SK-N-SH (cell line): ENCODE data around the gene GSG1L. TPM values are rescaled to one million over a fixed set of nuclear protein-coding genes. Genes with fewer than 3 reads are reported as not detected.

ENCODE experiments used
- CTCF ChIA-PET: fragments of 300-600, 350-600 bp; formaldehyde crosslinking; extraction: SDS; loops from one replicate; lab custom pipeline; 2021; lab: Yijun Ruan, JAX
- POLR2A ChIA-PET: fragments of 350-600 bp; sonication (Branson Sonifier 250); formaldehyde crosslinking; extraction: SDS; loops from one replicate; lab custom pipeline; 2020; ENCODE audit warnings: antibody characterized with exemption, inconsistent platforms; lab: Yijun Ruan, JAX
- DNase-seq: peaks from one replicate; pipeline ENCODE4 v3.0.0; 2012
- H2AFZ ChIP-seq: fragments of 200-600 bp; sonication (generic); 2 replicates; pipeline ENCODE4 v1.8.1; 2016; ENCODE audit warnings: antibody characterized with exemption, mild to moderate bottlenecking, low read depth
- H3F3A ChIP-seq: fragments of 200-600 bp; sonication (generic); replicated peaks from 2 replicates; pipeline ENCODE3; 2016; ENCODE audit warnings: antibody characterized with exemption, mild to moderate bottlenecking; ENCODE audit not compliant: insufficient read depth
- H3K27ac ChIP-seq, 2 experiments: fragments of 200-500 bp in 1 of 2; fragments of 200-600 bp in 1 of 2; sonication (Bioruptor generic) in 1 of 2; sonication (generic), shearing (Covaris generic) in 1 of 2; 2 replicates each; pipeline versions ENCODE4 v1.5.1 to v1.6.1; 2014 to 2016; ENCODE audit warnings: low read depth in 2 of 2, inconsistent platforms in 1 of 2, low read length in 1 of 2, mild to moderate bottlenecking in 1 of 2, mixed read lengths in 1 of 2
- H3K27me3 ChIP-seq: fragments of 200-600 bp; sonication (generic), shearing (Covaris generic); 2 replicates; pipeline ENCODE4 v1.6.1; 2016; ENCODE audit warnings: mixed run types; ENCODE audit not compliant: insufficient read depth
- H3K36me3 ChIP-seq, 2 experiments: fragments of 200-500 bp in 1 of 2; fragments of 200-600 bp in 1 of 2; sonication (Bioruptor generic) in 1 of 2; sonication (generic) in 1 of 2; replicated peaks in 1 of 2; 2 replicates each; pipeline versions ENCODE3 to v1.5.1; 2014 to 2016; ENCODE audit warnings: low read length in 1 of 2, mild to moderate bottlenecking in 1 of 2; ENCODE audit not compliant: insufficient read depth in 2 of 2, control insufficient read depth in 1 of 2
- H3K4me1 ChIP-seq, 2 experiments: fragments of 200-500 bp in 1 of 2; fragments of 200-600 bp in 1 of 2; sonication (Bioruptor generic) in 1 of 2; sonication (generic), shearing (Covaris generic) in 1 of 2; 2 replicates each; pipeline versions ENCODE4 v1.5.1 to v1.6.1; 2014 to 2016; ENCODE audit warnings: low read depth in 1 of 2, low read length in 1 of 2, mixed run types in 1 of 2; ENCODE audit not compliant: insufficient read depth in 2 of 2, control insufficient read depth in 1 of 2
- H3K4me2 ChIP-seq: fragments of 200-600 bp; sonication (generic), shearing (Covaris generic); 2 replicates; pipeline ENCODE4 v1.6.1; 2017; ENCODE audit warnings: mixed run types
- H3K4me3 ChIP-seq, 2 experiments: fragments of 200-500 bp in 1 of 2; fragments of 200-600 bp in 1 of 2; sonication (Bioruptor generic) in 1 of 2; sonication (generic), shearing (Covaris generic) in 1 of 2; 2 replicates each; pipeline versions ENCODE4 v1.5.1 to v1.8.1; 2014 to 2016; ENCODE audit warnings: low read depth in 2 of 2, inconsistent platforms in 1 of 2, low read length in 1 of 2, mild to moderate bottlenecking in 1 of 2, mixed read lengths in 1 of 2, moderate library complexity in 1 of 2
- H3K79me2 ChIP-seq: fragments of 200-600 bp; sonication (generic); 2 replicates; pipeline ENCODE4 v1.8.1; 2017; ENCODE audit warnings: mild to moderate bottlenecking; ENCODE audit not compliant: insufficient read depth
- H3K9ac ChIP-seq: fragments of 200-600 bp; sonication (generic); 2 replicates; pipeline ENCODE4 v1.6.1; 2017; ENCODE audit warnings: mixed run types
- H3K9me2 ChIP-seq: fragments of 200-600 bp; sonication (generic); 2 replicates; pipeline ENCODE4 v1.6.1; 2017; ENCODE audit warnings: mixed run types
- H3K9me3 ChIP-seq: fragments of 200-600 bp; sonication (generic); 2 replicates; pipeline ENCODE4 v1.6.1; 2017; ENCODE audit warnings: mixed run types, mild to moderate bottlenecking, moderate library complexity
- H4K20me1 ChIP-seq: fragments of 200-600 bp; sonication (generic); 2 replicates; pipeline ENCODE4 v1.6.1; 2017; ENCODE audit warnings: mild to moderate bottlenecking, mixed run types; ENCODE audit not compliant: insufficient read depth
- CHD2 ChIP-seq: fragments of 150-350 bp; IDR thresholded peaks from 2 replicates; pipeline ENCODE4 v1.6.1; 2018; ENCODE audit warnings: low read length; ENCODE audit not compliant: partially characterized antibody
- EP300 ChIP-seq, 2 experiments: IDR thresholded peaks; 2 replicates each; pipeline versions ENCODE4 v1.4.0 to v1.6.1; 2012; ENCODE audit warnings: borderline replicate concordance in 1 of 2, low read depth in 1 of 2, low read length in 1 of 2
- FOSL2 ChIP-seq: IDR thresholded peaks from 2 replicates; pipeline ENCODE4 v1.4.0; 2012; ENCODE audit warnings: low read depth, mild to moderate bottlenecking, moderate library complexity, borderline replicate concordance
- FOXJ3 ChIP-seq: sonication (generic); formaldehyde crosslinking; IDR thresholded peaks from 2 replicates; pipeline ENCODE4 v1.5.1; 2020; ENCODE audit warnings: mild to moderate bottlenecking, missing genetic modification reagents
- FOXM1 ChIP-seq: IDR thresholded peaks from 2 replicates; pipeline ENCODE4 v1.4.0; 2012; ENCODE audit warnings: low read depth, mild to moderate bottlenecking
- GATA2 ChIP-seq: sonication (generic); formaldehyde crosslinking; IDR thresholded peaks from 2 replicates; pipeline ENCODE4 v1.5.0; 2020; ENCODE audit warnings: mild to moderate bottlenecking, missing genetic modification reagents
- MEF2A ChIP-seq: IDR thresholded peaks from 2 replicates; pipeline ENCODE4 v1.4.0; 2012; ENCODE audit warnings: low read depth, borderline replicate concordance
- MXI1 ChIP-seq: IDR thresholded peaks from 2 replicates; pipeline ENCODE4 v1.6.1; 2012; ENCODE audit warnings: mild to moderate bottlenecking, low read depth, low read length, improper control_type of control experiment
- NRF1 ChIP-seq: IDR thresholded peaks from 2 replicates; pipeline ENCODE4 v1.6.1; 2012; ENCODE audit warnings: low read depth, mild to moderate bottlenecking, low read length
- POLR2AphosphoS5 ChIP-seq: IDR thresholded peaks from 2 replicates; pipeline ENCODE4 v1.6.1; 2012; ENCODE audit warnings: low read depth, low read length
- RCOR1 ChIP-seq: fragments of 150-350 bp; IDR thresholded peaks from 2 replicates; pipeline ENCODE4 v1.6.1; 2017; ENCODE audit warnings: antibody characterized with exemption, low read length
- SIN3A ChIP-seq: IDR thresholded peaks from 2 replicates; pipeline ENCODE4 v1.6.1; 2012; ENCODE audit warnings: low read depth, mild to moderate bottlenecking, low read length, moderate library complexity, borderline replicate concordance
- SMC3 ChIP-seq: IDR thresholded peaks from 2 replicates; pipeline ENCODE4 v1.6.1; 2012; ENCODE audit warnings: low read depth, low read length, improper control_type of control experiment
- TAF1 ChIP-seq: IDR thresholded peaks from 2 replicates; pipeline ENCODE4 v1.6.1; 2012; ENCODE audit warnings: low read depth, mild to moderate bottlenecking, low read length, moderate library complexity, borderline replicate concordance
- TEAD4 ChIP-seq: IDR thresholded peaks from 2 replicates; pipeline ENCODE4 v1.4.0; 2012; ENCODE audit warnings: mild to moderate bottlenecking, borderline replicate concordance; ENCODE audit not compliant: insufficient read depth
- YY1 ChIP-seq: IDR thresholded peaks from 2 replicates; pipeline ENCODE4 v1.4.0; 2012; ENCODE audit warnings: low read depth, mild to moderate bottlenecking
- WGBS: methylation state at CpG from one replicate; pipeline ENCODE4 v1.1.6; 2017; ENCODE audit warnings: low lambda C conversion rate; 5-methylcytosine and 5-hydroxymethylcytosine counted together
- polyA plus RNA-seq, 3 experiments: library from polyadenylated mRNA; depleted of rRNA; stranded (reverse); fragments of >200 nt; gene quantifications; 2 replicates each; pipeline ENCODE4 v1.2.3, GENCODE V29; 2012
- TF ChIP-seq, protein P1 (sequence below): IDR thresholded peaks from 2 replicates; pipeline ENCODE4 v1.4.0; 2012; ENCODE audit warnings: low read depth
- TF ChIP-seq, protein P2 (sequence below): IDR thresholded peaks from 2 replicates; pipeline ENCODE4 v1.4.0; 2012; ENCODE audit warnings: low read depth, borderline replicate concordance
- TF ChIP-seq, protein P3 (sequence below): IDR thresholded peaks from 2 replicates; pipeline ENCODE4; 2012
- TF ChIP-seq, protein P4 (sequence below): fragments of 150-350 bp; IDR thresholded peaks from 2 replicates; pipeline ENCODE4 v1.6.1; 2016; ENCODE audit warnings: mild to moderate bottlenecking, low read depth, low read length
- TF ChIP-seq, protein P5 (sequence below): fragments of 150-350 bp; IDR thresholded peaks from 2 replicates; pipeline ENCODE4 v1.6.1; 2017; ENCODE audit warnings: antibody characterized with exemption, low read length, low read depth, borderline replicate concordance

GSG1L gene
- polyA plus RNA-seq, 1 of the 3 experiments (the other 2 are of a cell fraction) = not detected

GRCh38 chr16:27902551-27902950, 161.0 kb downstream of the GSG1L start:
- no peaks in the 10 kb centered on the region for H3F3A ChIP-seq
- ChIA-PET CTCF (interaction anchor here (0.6 kb wide), 1 partner anchor 15 kb away, joined by 3 read pairs; no protein-coding TSS in a partner anchor), POLR2A (no interaction called here)
- no peak overlapping the region for H3K27ac ChIP-seq
- peaks cover 0 to 10% of the 10 kb centered on the region in 2 experiments; a peak in 1 of 4 replicates for H3K4me1 ChIP-seq
- H3K36me3 ChIP-seq = no peaks in the 10 kb centered on the region
- WGBS = 31% methylated on average over 8 of the region's 8 CpGs
- H4K20me1 ChIP-seq = no peaks in the 10 kb centered on the region
- H3K9ac ChIP-seq = no peak overlapping the region
- no peak overlapping the region for H3K4me3 ChIP-seq
- no peaks in the 10 kb centered on the region; the same call in 1 of the 2 replicates for H3K27me3 ChIP-seq
- no peaks in the 10 kb centered on the region for H3K9me2 ChIP-seq
- no peak overlapping the region for H2AFZ ChIP-seq
- no peak for TF ChIP-seq FOSL2
- no peak for TF ChIP-seq RCOR1
- no peak for TF ChIP-seq SIN3A
- no peak for TF ChIP-seq GATA2 (CRISPR knock-in tag)
- TF ChIP-seq FOXJ3 (CRISPR knock-in tag) = no peak
- no peak for TF ChIP-seq POLR2AphosphoS5
- TF ChIP-seq FOXM1 = no peak
- no peak for TF ChIP-seq TEAD4
- TF ChIP-seq SMC3 = no peak
- TF ChIP-seq MXI1 = no peak
- TF ChIP-seq, protein P1, sequence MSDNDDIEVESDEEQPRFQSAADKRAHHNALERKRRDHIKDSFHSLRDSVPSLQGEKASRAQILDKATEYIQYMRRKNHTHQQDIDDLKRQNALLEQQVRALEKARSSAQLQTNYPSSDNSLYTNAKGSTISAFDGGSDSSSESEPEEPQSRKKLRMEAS = no peak
- TF ChIP-seq, protein P2, sequence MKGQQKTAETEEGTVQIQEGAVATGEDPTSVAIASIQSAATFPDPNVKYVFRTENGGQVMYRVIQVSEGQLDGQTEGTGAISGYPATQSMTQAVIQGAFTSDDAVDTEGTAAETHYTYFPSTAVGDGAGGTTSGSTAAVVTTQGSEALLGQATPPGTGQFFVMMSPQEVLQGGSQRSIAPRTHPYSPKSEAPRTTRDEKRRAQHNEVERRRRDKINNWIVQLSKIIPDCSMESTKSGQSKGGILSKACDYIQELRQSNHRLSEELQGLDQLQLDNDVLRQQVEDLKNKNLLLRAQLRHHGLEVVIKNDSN = no peak
- TF ChIP-seq, protein P3, sequence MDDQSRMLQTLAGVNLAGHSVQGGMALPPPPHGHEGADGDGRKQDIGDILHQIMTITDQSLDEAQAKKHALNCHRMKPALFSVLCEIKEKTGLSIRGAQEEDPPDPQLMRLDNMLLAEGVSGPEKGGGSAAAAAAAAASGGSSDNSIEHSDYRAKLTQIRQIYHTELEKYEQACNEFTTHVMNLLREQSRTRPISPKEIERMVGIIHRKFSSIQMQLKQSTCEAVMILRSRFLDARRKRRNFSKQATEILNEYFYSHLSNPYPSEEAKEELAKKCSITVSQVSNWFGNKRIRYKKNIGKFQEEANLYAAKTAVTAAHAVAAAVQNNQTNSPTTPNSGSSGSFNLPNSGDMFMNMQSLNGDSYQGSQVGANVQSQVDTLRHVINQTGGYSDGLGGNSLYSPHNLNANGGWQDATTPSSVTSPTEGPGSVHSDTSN = no peak
- no peak for TF ChIP-seq YY1
- TF ChIP-seq NRF1 = no peak
- DNase-seq = no peak
- H3K4me2 ChIP-seq = no peak overlapping the region
- H3K9me3 ChIP-seq = no peaks in the 10 kb centered on the region
- no peaks in the 10 kb centered on the region for H3K79me2 ChIP-seq

DNA sequence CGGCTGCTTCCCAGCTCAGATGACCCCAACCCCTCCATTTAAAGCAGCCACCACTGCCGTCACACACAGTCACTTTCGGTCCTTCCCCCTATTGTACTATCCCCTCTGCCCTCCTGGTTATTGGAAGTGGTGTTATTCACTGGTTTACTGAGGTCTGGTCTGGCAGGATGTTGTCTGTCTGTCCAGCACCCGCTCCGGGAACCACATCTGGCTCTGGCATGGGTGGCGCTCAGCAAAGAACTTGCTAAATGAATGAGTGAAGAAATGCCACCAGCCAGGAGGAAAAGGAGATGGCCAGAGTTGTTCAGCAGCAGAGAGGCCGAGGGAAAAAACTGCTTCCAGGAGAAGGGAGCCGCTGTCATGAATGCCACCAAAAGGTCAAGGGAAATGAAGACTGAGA, 161.6 kb downstream of the GSG1L start:
- Histone ChIP-seq H3K27ac (no peak overlapping the region), H3K36me3 (no peaks in the 10 kb centered on the region), H3K9ac (no peak overlapping the region), H3K27me3 (no peaks in the 10 kb centered on the region; the same call in 1 of the 2 replicates), H3K9me3 (no peaks in the 10 kb centered on the region), H3K79me2 (no peaks in the 10 kb centered on the region), H4K20me1 (no peaks in the 10 kb centered on the region), H3F3A (no peaks in the 10 kb centered on the region), H3K4me1 (peaks cover 0 to 5% of the 10 kb centered on the region in 2 experiments; a peak in 1 of 4 replicates), H3K4me2 (no peak overlapping the region), H3K4me3 (no peak overlapping the region), H2AFZ (no peak overlapping the region), H3K9me2 (no peaks in the 10 kb centered on the region)
- ChIA-PET POLR2A (no interaction called here), CTCF (interaction anchor here (0.6 kb wide), 1 partner anchor 15 kb away, joined by 3 read pairs; no protein-coding TSS in a partner anchor)
- DNase-seq = no peak
- WGBS = 52% methylated on average over 8 of the region's 8 CpGs
- TF ChIP-seq FOXJ3 (CRISPR knock-in tag) (no peak), CHD2 (no peak), MEF2A (no peak), MXI1 (no peak), TEAD4 (no peak), EP300 (IDR thresholded peaks at IDR 0.05; ENCODE audit: borderline replicate concordance in 1 of 2, low read depth in 1 of 2, low read length in 1 of 2) (no peak), SIN3A (no peak), POLR2AphosphoS5 (no peak), TAF1 (no peak), GATA2 (CRISPR knock-in tag) (no peak)
- TF ChIP-seq, protein P1 = no peak
- TF ChIP-seq, protein P4, sequence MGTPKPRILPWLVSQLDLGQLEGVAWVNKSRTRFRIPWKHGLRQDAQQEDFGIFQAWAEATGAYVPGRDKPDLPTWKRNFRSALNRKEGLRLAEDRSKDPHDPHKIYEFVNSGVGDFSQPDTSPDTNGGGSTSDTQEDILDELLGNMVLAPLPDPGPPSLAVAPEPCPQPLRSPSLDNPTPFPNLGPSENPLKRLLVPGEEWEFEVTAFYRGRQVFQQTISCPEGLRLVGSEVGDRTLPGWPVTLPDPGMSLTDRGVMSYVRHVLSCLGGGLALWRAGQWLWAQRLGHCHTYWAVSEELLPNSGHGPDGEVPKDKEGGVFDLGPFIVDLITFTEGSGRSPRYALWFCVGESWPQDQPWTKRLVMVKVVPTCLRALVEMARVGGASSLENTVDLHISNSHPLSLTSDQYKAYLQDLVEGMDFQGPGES = no peak
- TF ChIP-seq, protein P5, sequence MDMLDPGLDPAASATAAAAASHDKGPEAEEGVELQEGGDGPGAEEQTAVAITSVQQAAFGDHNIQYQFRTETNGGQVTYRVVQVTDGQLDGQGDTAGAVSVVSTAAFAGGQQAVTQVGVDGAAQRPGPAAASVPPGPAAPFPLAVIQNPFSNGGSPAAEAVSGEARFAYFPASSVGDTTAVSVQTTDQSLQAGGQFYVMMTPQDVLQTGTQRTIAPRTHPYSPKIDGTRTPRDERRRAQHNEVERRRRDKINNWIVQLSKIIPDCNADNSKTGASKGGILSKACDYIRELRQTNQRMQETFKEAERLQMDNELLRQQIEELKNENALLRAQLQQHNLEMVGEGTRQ = no peak
